SHP77 (cell line): ENCODE results near the gene ACAP1.

Experiments
- DNase-seq, 2 experiments: peaks; one replicate each; lab custom pipeline; 2025; lab: John Stamatoyannopoulos, UW

The ACAP1 gene

DNA sequence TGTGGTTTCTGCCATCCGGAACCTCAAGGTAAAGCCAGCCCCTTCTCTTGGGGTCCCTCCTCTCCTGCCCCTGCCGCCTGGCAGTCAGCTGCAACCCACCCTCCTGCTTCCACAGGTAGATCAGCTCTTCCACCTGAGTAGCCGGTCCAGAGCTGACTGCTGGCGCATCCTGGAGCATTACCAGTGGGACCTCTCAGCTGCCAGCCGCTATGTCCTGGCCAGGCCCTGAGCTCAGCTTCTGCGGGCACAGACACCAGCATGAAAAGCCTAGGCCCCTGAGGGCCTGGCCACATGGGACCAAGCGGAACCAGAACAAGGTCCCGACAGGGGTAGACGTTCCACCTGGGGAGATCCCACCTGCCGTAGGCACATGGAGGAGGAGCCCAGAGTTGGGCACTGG lies 52.5 kb downstream of the ACAP1 start:
- DNase-seq, result no peak

GRCh38 chr17:7389924-7390910 lies 53.9 kb downstream of the ACAP1 start:
- DNase-seq, result no peak

- DNase-seq, result no peak
Observed at GRCh38 chr17:7391307-7391706, 55.0 kb downstream of the ACAP1 start.

GRCh38 chr17:7392696-7393612 lies 56.6 kb downstream of the ACAP1 start:
- DNase-seq, result no peak

DNA sequence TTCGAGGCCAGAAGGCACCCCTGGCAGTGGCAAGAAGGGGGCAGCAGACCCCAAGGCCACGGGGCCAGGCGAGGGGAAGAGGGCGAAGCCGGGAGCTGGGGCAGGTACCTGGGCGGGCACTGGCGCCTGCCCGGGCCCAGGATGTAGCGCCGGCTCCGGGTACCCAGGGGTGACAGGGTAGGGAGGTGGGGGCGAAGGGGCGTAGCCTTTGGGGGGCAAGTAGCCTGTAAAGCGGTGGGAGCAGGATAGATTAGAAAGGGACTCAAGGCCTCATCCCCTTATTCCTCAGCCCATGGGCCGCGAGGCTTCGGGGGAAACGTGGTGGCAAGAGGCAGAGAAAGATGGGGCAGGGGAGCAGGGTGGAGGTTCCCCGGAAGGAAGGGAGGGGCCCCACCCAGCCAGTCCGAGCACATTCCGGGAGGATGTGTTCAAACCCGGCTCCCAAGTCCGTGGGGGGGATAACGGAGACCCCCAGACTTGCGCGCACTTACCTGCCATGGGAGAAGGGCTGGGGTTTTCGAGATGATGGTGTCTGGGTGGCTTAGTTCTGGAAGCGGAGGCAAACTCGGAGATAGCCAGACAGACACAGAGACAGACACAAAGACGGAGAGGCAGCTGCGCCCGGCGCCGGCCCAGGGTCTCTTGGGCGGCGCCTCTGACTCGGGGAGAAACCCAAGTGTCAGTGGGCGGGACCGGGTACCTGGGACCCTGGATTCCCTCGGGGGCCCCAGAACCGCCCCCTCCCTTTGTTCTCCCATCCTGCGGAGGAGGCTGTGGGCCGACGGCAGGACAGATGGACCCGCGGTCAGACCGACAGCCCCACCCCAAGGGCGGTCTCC lies 57.5 kb downstream of the ACAP1 start:
- peak; percentile 30 to 53 for DNase-seq

GRCh38 chr17:7394452-7395191 lies 58.3 kb downstream of the ACAP1 start, which contains the start of gene PLSCR3:
PLSCR3 (minus strand) TSS chr17:7394525; CDS start chr17:7394110, 415 bp downstream.
- DNase-seq, result peak; percentile 87 to 93

- DNase-seq, result no peak
Observed at GRCh38 chr17:7396147-7396546, 59.8 kb downstream of the ACAP1 start.

DNA sequence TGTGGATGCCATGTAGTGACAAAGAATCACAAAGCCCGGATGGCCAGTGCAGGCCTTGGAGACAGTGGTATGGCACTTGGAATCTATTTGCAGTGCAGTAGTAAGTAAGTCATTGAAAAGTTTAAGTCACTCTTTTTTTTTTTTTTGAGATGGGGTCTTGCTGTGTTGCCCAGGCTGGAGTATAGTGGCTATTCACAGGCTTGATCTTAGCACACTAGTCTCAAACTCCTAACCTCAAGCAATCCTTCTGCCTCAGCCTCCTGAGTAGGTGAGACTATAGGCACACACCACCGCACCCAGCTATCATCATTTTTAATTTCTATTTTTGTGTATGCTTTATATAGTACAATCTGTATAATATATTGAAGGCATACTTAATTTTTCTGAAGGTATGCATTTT lies 62.3 kb downstream of the ACAP1 start:
- no peak for DNase-seq
